Measurements from ENCODE around the gene TRMT44. TPM values are rescaled to one million over a fixed set of nuclear protein-coding genes. Genes with fewer than 3 reads are reported as not detected.

The TRMT44 gene
- total RNA-seq, 6 donors from 2014 or later, result 22.8 to 81.7 (median 30.2) TPM

DNA sequence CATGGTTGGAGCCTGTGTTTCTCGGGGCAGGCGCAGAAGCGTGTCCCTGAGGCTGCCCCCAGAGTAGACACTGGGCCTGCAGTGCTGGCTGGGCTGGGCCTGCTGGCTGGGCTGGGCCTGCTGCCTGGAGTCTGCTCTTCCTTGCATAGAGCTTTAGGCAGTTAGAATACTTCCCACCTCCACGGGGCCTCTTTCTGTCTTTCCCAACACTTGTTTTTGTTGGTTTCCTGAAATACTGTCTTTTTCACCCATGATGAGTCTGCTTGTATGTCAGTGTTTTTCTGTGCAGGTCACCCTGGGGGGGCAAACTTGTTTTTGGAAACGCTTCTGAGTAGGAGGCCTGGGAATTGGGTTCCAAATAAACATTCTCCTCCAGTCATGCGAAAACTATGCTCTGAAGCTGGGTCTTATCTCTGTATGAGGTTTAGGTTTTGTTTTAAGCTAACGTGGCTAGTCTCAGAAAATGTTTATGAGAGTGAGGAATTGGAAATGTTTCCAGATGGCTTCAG is 32.2 kb downstream of the TRMT44 start:
- Histone ChIP-seq H3K27ac (peak overlapping the region; percentile 37 to 73 (median 62)), H3K36me3 (peaks cover 0 to 58% (median 37%) of the 10 kb centered on the region in 4 donors), H3K9me3 (no peaks in the 10 kb centered on the region), H3K4me3 (no peak overlapping the region), H3K27me3 (no peaks in the 10 kb centered on the region), H3K4me1 (peaks cover 5 to 12% (median 11%) of the 10 kb centered on the region in 4 donors)
- no peak for TF ChIP-seq EP300 (IDR thresholded peaks at IDR 0.05)
- TF ChIP-seq, protein P1, sequence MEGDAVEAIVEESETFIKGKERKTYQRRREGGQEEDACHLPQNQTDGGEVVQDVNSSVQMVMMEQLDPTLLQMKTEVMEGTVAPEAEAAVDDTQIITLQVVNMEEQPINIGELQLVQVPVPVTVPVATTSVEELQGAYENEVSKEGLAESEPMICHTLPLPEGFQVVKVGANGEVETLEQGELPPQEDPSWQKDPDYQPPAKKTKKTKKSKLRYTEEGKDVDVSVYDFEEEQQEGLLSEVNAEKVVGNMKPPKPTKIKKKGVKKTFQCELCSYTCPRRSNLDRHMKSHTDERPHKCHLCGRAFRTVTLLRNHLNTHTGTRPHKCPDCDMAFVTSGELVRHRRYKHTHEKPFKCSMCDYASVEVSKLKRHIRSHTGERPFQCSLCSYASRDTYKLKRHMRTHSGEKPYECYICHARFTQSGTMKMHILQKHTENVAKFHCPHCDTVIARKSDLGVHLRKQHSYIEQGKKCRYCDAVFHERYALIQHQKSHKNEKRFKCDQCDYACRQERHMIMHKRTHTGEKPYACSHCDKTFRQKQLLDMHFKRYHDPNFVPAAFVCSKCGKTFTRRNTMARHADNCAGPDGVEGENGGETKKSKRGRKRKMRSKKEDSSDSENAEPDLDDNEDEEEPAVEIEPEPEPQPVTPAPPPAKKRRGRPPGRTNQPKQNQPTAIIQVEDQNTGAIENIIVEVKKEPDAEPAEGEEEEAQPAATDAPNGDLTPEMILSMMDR (IDR thresholded peaks at IDR 0.05), result no peak
- TF ChIP-seq POLR2AphosphoS5 (IDR thresholded peaks at IDR 0.05), result no peak
- no peak for TF ChIP-seq POLR2A (IDR thresholded peaks at IDR 0.05)
- peak in 1 of 2 donors; percentile 70 for DNase-seq
- peak in 1 of 2 donors; percentile 60 for ATAC-seq (ENCODE audit: low FRiP score in 2 of 2)
- 54 to 73% methylated on average over 4 to 7 of the region's 7 CpGs for WGBS, 2 donors

DNA sequence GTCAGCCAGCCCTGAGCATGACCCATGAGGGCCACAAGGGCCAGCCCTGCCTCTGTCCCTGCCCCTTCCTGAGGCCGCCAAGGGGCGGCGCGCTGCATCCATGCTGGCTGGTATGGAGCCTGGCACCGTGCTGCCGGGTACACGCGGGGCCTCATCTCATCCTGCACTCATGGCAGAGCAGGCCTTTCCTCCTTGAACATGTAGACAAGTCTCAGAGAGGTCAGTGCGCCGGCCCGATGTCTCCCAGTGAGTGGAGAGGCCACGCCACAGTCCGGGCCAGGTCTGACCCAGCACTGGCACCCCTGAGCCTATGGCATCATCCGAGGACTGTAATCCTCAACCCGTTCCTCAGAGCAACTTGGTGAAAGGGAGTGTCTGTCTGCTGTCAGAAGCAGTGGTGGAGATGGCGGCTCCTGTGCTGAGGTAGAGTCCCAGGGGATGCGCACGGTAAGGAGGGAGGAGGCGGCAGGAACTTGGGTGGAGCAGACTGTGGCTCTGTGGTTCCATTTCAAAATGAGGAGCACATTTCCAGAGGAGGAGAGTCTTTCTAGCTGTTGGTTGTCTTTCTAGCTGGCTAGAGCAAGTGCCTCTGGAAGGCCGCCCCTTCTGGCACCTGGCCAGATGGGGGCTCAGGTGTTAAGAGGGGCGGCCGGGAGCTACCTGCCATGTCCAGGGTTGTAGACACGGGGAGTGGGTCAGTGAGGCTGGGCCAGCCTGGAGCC is 32.8 kb downstream of the TRMT44 start:
- Histone ChIP-seq H3K27me3 (no peaks in the 10 kb centered on the region), H3K4me3 (no peak overlapping the region), H3K9me3 (no peaks in the 10 kb centered on the region), H3K27ac (peak overlapping the region; percentile 20 to 61 (median 44)), H3K36me3 (peaks cover 0 to 52% (median 32%) of the 10 kb centered on the region in 4 donors), H3K4me1 (peaks cover 5 to 12% (median 11%) of the 10 kb centered on the region in 4 donors)
- TF ChIP-seq, protein P1 (IDR thresholded peaks at IDR 0.05), result no peak
- TF ChIP-seq POLR2AphosphoS5 (IDR thresholded peaks at IDR 0.05) (no peak), EP300 (IDR thresholded peaks at IDR 0.05) (no peak), POLR2A (IDR thresholded peaks at IDR 0.05) (no peak)
- WGBS, 2 donors, result 81 to 96% methylated on average over 8 to 23 of the region's 23 CpGs
- peak in 1 of 2 donors; percentile 79 for DNase-seq
- peak in 1 of 2 donors; percentile 20 for ATAC-seq (ENCODE audit: low FRiP score in 2 of 2)

DNA sequence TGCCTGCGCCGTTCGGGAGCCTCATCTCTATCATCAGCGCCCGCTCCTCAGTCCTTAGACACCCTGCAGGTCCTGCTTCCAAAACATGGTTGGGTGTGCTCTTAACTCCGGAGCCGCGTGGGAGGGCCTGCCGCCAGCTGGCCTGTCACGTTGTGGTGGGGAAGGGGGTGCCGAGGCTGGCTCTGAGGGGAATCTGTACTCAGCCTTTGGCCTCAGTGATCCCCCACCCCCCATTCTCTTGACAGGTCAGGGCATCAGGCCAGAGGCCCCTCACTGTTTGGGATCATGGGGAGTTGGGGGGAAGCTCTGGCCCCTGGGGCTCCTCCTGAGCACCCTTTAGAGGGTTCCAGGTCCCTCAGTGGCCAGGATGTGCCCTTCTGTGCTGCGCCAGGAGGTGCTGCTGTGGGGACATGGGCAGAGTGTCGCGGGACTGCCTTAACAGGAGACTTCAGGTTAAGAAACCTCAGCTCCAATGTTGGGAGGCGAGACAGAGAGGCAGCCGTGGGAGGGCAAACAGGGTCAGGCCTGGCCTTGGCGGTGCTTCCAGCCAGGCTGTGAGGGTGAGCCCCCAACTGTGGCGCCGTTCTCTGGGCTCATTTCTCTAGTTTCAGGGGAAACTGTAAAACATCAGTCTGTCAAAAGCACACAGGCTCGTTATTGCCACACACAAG is 33.5 kb downstream of the TRMT44 start:
- Histone ChIP-seq H3K27ac (peak overlapping the region in 1 of 4 donors; percentile 50), H3K27me3 (no peaks in the 10 kb centered on the region), H3K4me3 (no peak overlapping the region), H3K36me3 (peaks cover 0 to 48% (median 30%) of the 10 kb centered on the region in 4 donors), H3K9me3 (no peaks in the 10 kb centered on the region), H3K4me1 (peaks cover 5 to 11% (median 10%) of the 10 kb centered on the region in 4 donors)
- ATAC-seq (ENCODE audit: low FRiP score in 2 of 2), result peak in 1 of 2 donors; percentile 3
- WGBS, 2 donors, result 88 to 90% methylated on average over 9 to 20 of the region's 20 CpGs
- DNase-seq, result peak in 1 of 2 donors; percentile 79
- TF ChIP-seq EP300 (IDR thresholded peaks at IDR 0.05) (no peak), POLR2AphosphoS5 (IDR thresholded peaks at IDR 0.05) (no peak), POLR2A (IDR thresholded peaks at IDR 0.05) (no peak)
- TF ChIP-seq, protein P1 (IDR thresholded peaks at IDR 0.05), result no peak

DNA sequence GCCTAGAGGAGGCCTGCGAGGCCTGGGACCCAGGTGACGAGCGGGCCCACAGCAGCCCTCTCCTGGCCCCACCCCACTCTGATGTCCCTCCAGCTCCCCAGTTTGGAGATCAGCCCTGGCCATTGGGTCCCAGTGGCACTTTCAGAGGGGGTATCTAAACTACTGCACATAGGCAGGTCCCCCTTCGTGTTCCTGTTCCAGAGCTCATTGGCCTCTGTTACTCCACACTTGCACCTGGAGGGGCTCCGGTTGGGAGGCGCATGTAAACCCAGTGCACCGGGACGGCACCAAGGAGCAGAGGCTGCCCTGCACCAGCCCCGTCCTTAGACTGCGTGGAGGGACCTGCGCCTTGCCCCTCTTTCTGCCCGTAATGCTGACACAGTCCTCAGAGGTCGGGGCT is 34.3 kb downstream of the TRMT44 start:
- H3K27me3 ChIP-seq, result no peaks in the 10 kb centered on the region
- peaks cover 0 to 45% (median 22%) of the 10 kb centered on the region in 4 donors for H3K36me3 ChIP-seq
- no peak for ATAC-seq (ENCODE audit: low FRiP score in 2 of 2)
- H3K4me1 ChIP-seq, result peaks cover 5 to 11% (median 10%) of the 10 kb centered on the region in 4 donors
- H3K4me3 ChIP-seq, result no peak overlapping the region
- whole genome bisulfite sequencing, 2 donors, result 93 to 95% methylated on average over 7 to 13 of the region's 13 CpGs
- no peak overlapping the region for H3K27ac ChIP-seq
- H3K9me3 ChIP-seq, result no peaks in the 10 kb centered on the region
- TF ChIP-seq, protein P1 (IDR thresholded peaks at IDR 0.05), result no peak
- TF ChIP-seq POLR2AphosphoS5 (IDR thresholded peaks at IDR 0.05) (no peak), POLR2A (IDR thresholded peaks at IDR 0.05) (no peak), EP300 (IDR thresholded peaks at IDR 0.05) (no peak)
- DNase-seq, result no peak
